NOMO-1 treated with dmso at 0.1 percent for 144 hours (cell line): ENCODE results near the gene EP400.

Source experiments
- DNase-seq: peaks from one replicate; lab custom pipeline; 2025; ENCODE audit not compliant: unreplicated experiment; lab: John Stamatoyannopoulos, UW

The EP400 gene

GRCh38 chr12:132064631-132065030 is 114.9 kb downstream of the EP400 start:
- no peak for DNase-seq

GRCh38 chr12:132065203-132065602 is 115.5 kb downstream of the EP400 start:
- DNase-seq = no peak

- no peak for DNase-seq
These were observed 116.0 kb downstream of the EP400 start for GRCh38 chr12:132065609-132066344.

GRCh38 chr12:132066345-132066685 is 116.6 kb downstream of the EP400 start:
- peak; percentile 18 for DNase-seq

GRCh38 chr12:132066749-132067148 is 117.0 kb downstream of the EP400 start:
- DNase-seq = no peak

- no peak for DNase-seq
These were observed 117.4 kb downstream of the EP400 start for GRCh38 chr12:132067182-132067581.

GRCh38 chr12:132068250-132068649 is 118.5 kb downstream of the EP400 start:
- DNase-seq = no peak

GRCh38 chr12:132069336-132069985 is 119.7 kb downstream of the EP400 start:
- DNase-seq = no peak

- DNase-seq = no peak
These were observed 120.6 kb downstream of the EP400 start for GRCh38 chr12:132070298-132070697.

- peak; percentile 3 for DNase-seq
These were observed 121.5 kb downstream of the EP400 start for GRCh38 chr12:132071040-132071810.

- DNase-seq = no peak
These were observed 122.2 kb downstream of the EP400 start for GRCh38 chr12:132071830-132072384.

GRCh38 chr12:132074216-132074615 is 124.5 kb downstream of the EP400 start:
- DNase-seq = no peak

GRCh38 chr12:132075026-132075713 is 125.4 kb downstream of the EP400 start:
- DNase-seq = no peak

GRCh38 chr12:132075714-132076553 is 126.2 kb downstream of the EP400 start:
- DNase-seq = no peak

- DNase-seq = no peak
These were observed 127.0 kb downstream of the EP400 start for GRCh38 chr12:132076711-132077110.

- no peak for DNase-seq
These were observed 127.8 kb downstream of the EP400 start for GRCh38 chr12:132077322-132078100.

GRCh38 chr12:132078190-132078589 is 128.4 kb downstream of the EP400 start:
- no peak for DNase-seq

- no peak for DNase-seq
These were observed 129.5 kb downstream of the EP400 start for GRCh38 chr12:132079200-132079599.

- no peak for DNase-seq
These were observed 130.0 kb downstream of the EP400 start for GRCh38 chr12:132079695-132080094.
